Right hindlimb (tissue), 1 donor: Measurements from ENCODE around the gene ERC1.

ENCODE experiments used
- DNase-seq: peaks from one replicate; pipeline ENCODE4 v3.0.0-alpha.2; 2018

ERC1 gene

GRCh38 chr12:1525858-1526257, 534.8 kb downstream of the ERC1 start:
- no peak for DNase-seq

GRCh38 chr12:1527789-1528188, 536.8 kb downstream of the ERC1 start:
- no peak for DNase-seq

GRCh38 chr12:1528791-1529190, 537.8 kb downstream of the ERC1 start:
- no peak for DNase-seq

GRCh38 chr12:1529228-1529861, 538.3 kb downstream of the ERC1 start:
- no peak for DNase-seq

GRCh38 chr12:1529862-1530591, 539.0 kb downstream of the ERC1 start:
- peak; percentile 59 for DNase-seq

- DNase-seq, result no peak
These were observed 539.6 kb downstream of the ERC1 start for GRCh38 chr12:1530592-1531152.

- no peak for DNase-seq
These were observed 540.2 kb downstream of the ERC1 start for GRCh38 chr12:1531153-1531653.

- no peak for DNase-seq
These were observed 540.8 kb downstream of the ERC1 start for GRCh38 chr12:1531654-1532374.

GRCh38 chr12:1532375-1533165, 541.5 kb downstream of the ERC1 start:
- DNase-seq, result no peak

GRCh38 chr12:1533205-1533601, 542.2 kb downstream of the ERC1 start:
- DNase-seq, result no peak

- DNase-seq, result peak; percentile 51
These were observed 542.7 kb downstream of the ERC1 start for GRCh38 chr12:1533602-1534304.

- no peak for DNase-seq
These were observed 543.7 kb downstream of the ERC1 start for GRCh38 chr12:1534748-1535147.

GRCh38 chr12:1536817-1537216, 545.8 kb downstream of the ERC1 start:
- no peak for DNase-seq

GRCh38 chr12:1539135-1539534, 548.1 kb downstream of the ERC1 start:
- DNase-seq, result no peak

- DNase-seq, result no peak
These were observed 549.7 kb downstream of the ERC1 start for GRCh38 chr12:1540690-1541089.

- DNase-seq, result no peak
These were observed 551.6 kb downstream of the ERC1 start for GRCh38 chr12:1542599-1542998.

- no peak for DNase-seq
These were observed 554.1 kb downstream of the ERC1 start for GRCh38 chr12:1544996-1545700.
